Non-pigmented ciliary epithelial cell (primary cell): Measurements from ENCODE around the gene ADCY9.
A peak's percentile ranks its signal among the peaks of the same experiment; 100 is the strongest.
"Not testable (repeated sequence)": the region's sequence is repeated elsewhere in the genome, so short reads cannot be mapped to it uniquely, and the experiment has no call there.

Experiments used
- DNase-seq: peaks from one replicate; pipeline ENCODE4 v3.0.0-alpha.2; 2010; ENCODE audit warnings: low read depth

Gene ADCY9

GRCh38 chr16:3974751-3975150 lies 141.5 kb downstream of the ADCY9 start:
- no peak for DNase-seq

- DNase-seq = no peak
These were observed 144.5 kb downstream of the ADCY9 start for GRCh38 chr16:3971706-3972105.

GRCh38 chr16:3971261-3971660 lies 145.0 kb downstream of the ADCY9 start:
- peak; percentile 79 for DNase-seq

GRCh38 chr16:3968551-3968950 lies 147.7 kb downstream of the ADCY9 start:
- DNase-seq = no peak

GRCh38 chr16:3966681-3967080 lies 149.6 kb downstream of the ADCY9 start:
- no peak for DNase-seq

- DNase-seq = no peak
These were observed 150.3 kb downstream of the ADCY9 start for GRCh38 chr16:3965781-3966582.

GRCh38 chr16:3965306-3965705 lies 150.9 kb downstream of the ADCY9 start:
- DNase-seq = no peak

GRCh38 chr16:3964686-3965290 lies 151.5 kb downstream of the ADCY9 start:
- DNase-seq = no peak

GRCh38 chr16:3963886-3964685 lies 152.2 kb downstream of the ADCY9 start:
- DNase-seq = no peak

- no peak for DNase-seq
These were observed 153.0 kb downstream of the ADCY9 start for GRCh38 chr16:3963203-3963602.

GRCh38 chr16:3961449-3961849 lies 154.8 kb downstream of the ADCY9 start:
- DNase-seq = no peak

- not testable (repeated sequence) for DNase-seq
These were observed 156.2 kb downstream of the ADCY9 start for GRCh38 chr16:3959926-3960590.

- DNase-seq = no peak
These were observed 157.1 kb downstream of the ADCY9 start for GRCh38 chr16:3959148-3959547.

- no peak for DNase-seq
These were observed 158.8 kb downstream of the ADCY9 start for GRCh38 chr16:3957344-3957980.

GRCh38 chr16:3954411-3954921 lies 161.8 kb downstream of the ADCY9 start:
- DNase-seq = no peak

- DNase-seq = no peak
These were observed 162.4 kb downstream of the ADCY9 start for GRCh38 chr16:3953728-3954410.

GRCh38 chr16:3952737-3953131 lies 163.5 kb downstream of the ADCY9 start:
- DNase-seq = no peak

GRCh38 chr16:3951861-3952736 lies 164.1 kb downstream of the ADCY9 start:
- DNase-seq = no peak

- not testable (repeated sequence) for DNase-seq
These were observed 164.9 kb downstream of the ADCY9 start for GRCh38 chr16:3951380-3951779.
